GM19193 (cell line): ENCODE data around the gene EYS.

Experiments used
- POLR2A ChIP-seq: IDR thresholded peaks from 4 replicates; pipeline ENCODE4 v1.6.1; 2011; ENCODE audit not compliant: insufficient read depth, insufficient read length; ENCODE audit errors: extremely low read depth

The EYS gene

GRCh38 chr6:65410309-65410708 lies 296.7 kb downstream of the EYS start:
- no peak for TF ChIP-seq POLR2A

- no peak for TF ChIP-seq POLR2A
These were observed 304.5 kb downstream of the EYS start for GRCh38 chr6:65402564-65402963.

GRCh38 chr6:65399355-65400084 lies 307.5 kb downstream of the EYS start:
- TF ChIP-seq POLR2A: no peak

GRCh38 chr6:65398851-65399250 lies 308.2 kb downstream of the EYS start:
- no peak for TF ChIP-seq POLR2A

GRCh38 chr6:65350530-65350929 lies 356.5 kb downstream of the EYS start:
- TF ChIP-seq POLR2A: no peak

GRCh38 chr6:65299236-65299635 lies 407.8 kb downstream of the EYS start:
- no peak for TF ChIP-seq POLR2A

- TF ChIP-seq POLR2A: no peak
These were observed 411.2 kb downstream of the EYS start for GRCh38 chr6:65295812-65296211.

- no peak for TF ChIP-seq POLR2A
These were observed 417.5 kb downstream of the EYS start for GRCh38 chr6:65289491-65289890.

GRCh38 chr6:65285275-65285674 lies 421.8 kb downstream of the EYS start:
- no peak for TF ChIP-seq POLR2A

GRCh38 chr6:65280060-65280459 lies 427.0 kb downstream of the EYS start:
- no peak for TF ChIP-seq POLR2A

- no peak for TF ChIP-seq POLR2A
These were observed 444.8 kb downstream of the EYS start for GRCh38 chr6:65262241-65262640.

- no peak for TF ChIP-seq POLR2A
These were observed 447.0 kb downstream of the EYS start for GRCh38 chr6:65259982-65260381.

GRCh38 chr6:65259059-65259458 lies 448.0 kb downstream of the EYS start:
- no peak for TF ChIP-seq POLR2A

GRCh38 chr6:65253041-65253440 lies 454.0 kb downstream of the EYS start:
- no peak for TF ChIP-seq POLR2A

- TF ChIP-seq POLR2A: no peak
These were observed 458.9 kb downstream of the EYS start for GRCh38 chr6:65248101-65248610.

GRCh38 chr6:65231616-65232015 lies 475.4 kb downstream of the EYS start:
- TF ChIP-seq POLR2A: no peak

- TF ChIP-seq POLR2A: no peak
These were observed 477.2 kb downstream of the EYS start for GRCh38 chr6:65229825-65230224.
